ENCODE measurements around the gene CMSS1.

- TF ChIP-seq SUZ12 (IDR thresholded peaks at IDR 0.05; ENCODE audit: extremely low read depth, insufficient read depth, insufficient read length) (no peak), ZNF274 (IDR thresholded peaks at IDR 0.05; ENCODE audit: low read depth, low read length) (no peak), YY1 (IDR thresholded peaks at IDR 0.05; ENCODE audit: insufficient read depth, insufficient read length) (no peak)
Measured at GRCh38 chr3:99954914-99955644, 137.4 kb downstream of the CMSS1 start.
